Mesothelial cell of epicardium (in vitro differentiated cells): ENCODE measurements around the gene RUFY4. TPM values are rescaled to one million over a fixed set of nuclear protein-coding genes. Genes with fewer than 3 reads are reported as not detected.

Experiments
- DNase-seq, 2 experiments: peaks; one replicate each; pipeline ENCODE4 v3.0.0; 2021; ENCODE audit warnings: low spot score in 2 of 2; ENCODE audit not compliant: unreplicated experiment in 2 of 2
- H3K27ac Mint-ChIP-seq: 2 replicates; pipeline ENCODE4 v1.8.0; 2021; ENCODE audit warnings: mixed read lengths
- H3K27me3 Mint-ChIP-seq: 2 replicates; pipeline ENCODE4 v1.8.0; 2021; ENCODE audit warnings: low read depth, mixed read lengths
- H3K36me3 Mint-ChIP-seq: 2 replicates; pipeline ENCODE4 v1.8.0; 2021; ENCODE audit warnings: mixed read lengths
- H3K4me1 Mint-ChIP-seq: 2 replicates; pipeline ENCODE4 v1.8.0; 2021; ENCODE audit warnings: mixed read lengths
- H3K4me3 Mint-ChIP-seq: 2 replicates; pipeline ENCODE4 v1.8.0; 2021; ENCODE audit warnings: mild to moderate bottlenecking, moderate library complexity, mixed read lengths
- H3K9me3 Mint-ChIP-seq: 2 replicates; pipeline ENCODE4 v1.8.0; 2021; ENCODE audit warnings: mixed read lengths
- total RNA-seq: library from RNA; stranded (reverse); gene quantifications from 3 replicates; pipeline ENCODE4 v1.2.1, GENCODE V29; 2021
- TF ChIP-seq, protein P1 (sequence below): fragments of 200-600 bp; sonication (generic); IDR thresholded peaks from one replicate; pipeline ENCODE4 v1.5.0; 2021; ENCODE audit warnings: antibody characterized with exemption; ENCODE audit not compliant: unreplicated experiment

RUFY4 gene
- total RNA-seq, 1 donor from 2014 or later = not detected

DNA sequence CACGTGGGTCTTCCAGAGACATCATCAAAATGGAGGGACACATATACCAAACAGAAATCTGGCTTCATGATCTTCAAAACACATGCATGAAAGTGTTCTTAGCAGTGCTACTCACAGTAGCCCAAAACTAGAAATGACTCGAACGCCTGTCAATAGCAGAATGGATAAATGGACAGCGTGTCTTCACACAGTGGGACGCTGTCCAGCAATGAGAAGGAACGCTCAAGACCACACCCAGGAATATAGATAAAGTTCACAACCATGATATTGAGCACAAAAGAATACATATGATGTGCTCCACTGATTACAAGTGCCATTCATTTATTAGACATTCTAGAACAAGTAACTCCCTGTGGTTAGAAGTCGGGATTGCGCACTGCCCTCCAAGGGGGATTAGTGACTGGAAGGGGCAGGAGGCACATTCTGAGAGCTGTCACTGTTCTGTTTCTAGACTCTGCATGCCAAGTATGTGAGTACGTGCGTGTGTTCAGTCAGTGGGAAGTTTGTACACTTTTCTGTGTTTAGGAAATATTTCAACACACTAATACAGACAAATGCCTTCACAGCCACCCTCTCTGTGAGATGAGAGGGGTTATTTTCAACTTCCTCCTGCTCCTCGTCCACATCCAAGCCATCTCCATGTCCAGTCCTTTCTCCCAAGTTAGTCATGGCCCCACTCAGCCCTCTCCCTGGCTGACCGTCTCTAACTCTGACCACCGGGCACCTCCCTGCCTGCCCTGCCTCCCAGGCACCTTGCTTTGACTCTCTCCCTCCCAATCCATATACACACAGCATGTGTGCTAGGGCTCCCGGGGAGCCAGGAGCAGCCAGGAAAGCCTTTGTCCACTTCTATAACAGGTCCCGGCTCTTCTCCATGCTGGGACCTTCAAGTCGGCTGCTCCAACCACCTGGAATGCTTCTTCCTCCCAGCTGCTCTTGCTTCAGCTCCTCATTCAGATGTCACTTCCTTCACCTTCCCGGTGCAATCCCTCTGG lies 39.4 kb upstream of the RUFY4 start:
- H3K9me3 Mint-ChIP-seq = no peaks in the 10 kb centered on the region
- H3K36me3 Mint-ChIP-seq = no peaks in the 10 kb centered on the region
- peak in 1 of 2 experiments; percentile 30 for DNase-seq
- H3K4me3 Mint-ChIP-seq = no peak overlapping the region
- peaks cover 10% of the 10 kb centered on the region for H3K4me1 Mint-ChIP-seq
- peaks cover 28% of the 10 kb centered on the region for H3K27me3 Mint-ChIP-seq
- TF ChIP-seq, protein P1, sequence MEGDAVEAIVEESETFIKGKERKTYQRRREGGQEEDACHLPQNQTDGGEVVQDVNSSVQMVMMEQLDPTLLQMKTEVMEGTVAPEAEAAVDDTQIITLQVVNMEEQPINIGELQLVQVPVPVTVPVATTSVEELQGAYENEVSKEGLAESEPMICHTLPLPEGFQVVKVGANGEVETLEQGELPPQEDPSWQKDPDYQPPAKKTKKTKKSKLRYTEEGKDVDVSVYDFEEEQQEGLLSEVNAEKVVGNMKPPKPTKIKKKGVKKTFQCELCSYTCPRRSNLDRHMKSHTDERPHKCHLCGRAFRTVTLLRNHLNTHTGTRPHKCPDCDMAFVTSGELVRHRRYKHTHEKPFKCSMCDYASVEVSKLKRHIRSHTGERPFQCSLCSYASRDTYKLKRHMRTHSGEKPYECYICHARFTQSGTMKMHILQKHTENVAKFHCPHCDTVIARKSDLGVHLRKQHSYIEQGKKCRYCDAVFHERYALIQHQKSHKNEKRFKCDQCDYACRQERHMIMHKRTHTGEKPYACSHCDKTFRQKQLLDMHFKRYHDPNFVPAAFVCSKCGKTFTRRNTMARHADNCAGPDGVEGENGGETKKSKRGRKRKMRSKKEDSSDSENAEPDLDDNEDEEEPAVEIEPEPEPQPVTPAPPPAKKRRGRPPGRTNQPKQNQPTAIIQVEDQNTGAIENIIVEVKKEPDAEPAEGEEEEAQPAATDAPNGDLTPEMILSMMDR = no peak
- H3K27ac Mint-ChIP-seq = no peak overlapping the region

DNA sequence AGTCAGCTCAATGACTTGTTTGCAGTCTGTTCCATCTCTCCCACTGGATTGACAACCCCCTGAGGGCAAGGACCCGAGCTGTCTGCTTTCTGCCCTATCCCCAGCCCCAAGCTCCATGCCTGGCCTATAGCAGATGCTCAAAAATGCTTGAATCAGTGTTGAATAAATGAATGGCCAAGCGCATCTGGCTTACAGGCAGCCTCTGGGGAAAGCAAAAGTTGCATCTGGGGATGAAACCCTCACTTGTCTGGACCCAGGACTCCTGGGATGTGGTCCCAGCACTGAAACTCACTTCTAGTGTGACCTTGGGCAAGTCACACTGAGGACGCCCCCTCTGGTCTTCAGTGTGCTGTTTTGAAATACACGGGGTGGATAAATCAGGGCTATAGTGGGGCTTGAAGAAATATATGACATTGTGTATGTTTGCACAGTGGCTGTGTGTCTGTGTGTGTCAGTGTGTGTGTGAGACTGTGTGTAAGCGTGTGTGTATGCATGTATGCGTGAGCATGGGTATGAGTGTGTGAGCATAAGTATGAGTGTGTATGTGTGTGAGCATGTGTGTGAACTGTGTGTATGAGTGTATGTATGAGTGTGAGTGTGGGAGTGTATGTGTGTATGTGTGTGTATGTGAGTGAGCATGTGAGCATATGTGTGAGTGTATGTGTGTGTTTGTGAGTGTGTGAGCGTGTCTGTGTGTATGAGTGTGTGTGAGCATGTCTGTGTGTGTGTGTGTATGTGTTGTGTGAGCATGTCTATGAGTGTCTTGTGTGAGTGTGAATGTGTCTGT lies 38.5 kb upstream of the RUFY4 start:
- Mint-ChIP-seq H3K4me1 (peaks cover 10% of the 10 kb centered on the region), H3K27ac (no peak overlapping the region), H3K4me3 (no peak overlapping the region), H3K9me3 (no peaks in the 10 kb centered on the region), H3K36me3 (no peaks in the 10 kb centered on the region), H3K27me3 (peaks cover 32% of the 10 kb centered on the region)
- DNase-seq = peak in 1 of 2 experiments; percentile 27
- TF ChIP-seq, protein P1 = no peak

DNA sequence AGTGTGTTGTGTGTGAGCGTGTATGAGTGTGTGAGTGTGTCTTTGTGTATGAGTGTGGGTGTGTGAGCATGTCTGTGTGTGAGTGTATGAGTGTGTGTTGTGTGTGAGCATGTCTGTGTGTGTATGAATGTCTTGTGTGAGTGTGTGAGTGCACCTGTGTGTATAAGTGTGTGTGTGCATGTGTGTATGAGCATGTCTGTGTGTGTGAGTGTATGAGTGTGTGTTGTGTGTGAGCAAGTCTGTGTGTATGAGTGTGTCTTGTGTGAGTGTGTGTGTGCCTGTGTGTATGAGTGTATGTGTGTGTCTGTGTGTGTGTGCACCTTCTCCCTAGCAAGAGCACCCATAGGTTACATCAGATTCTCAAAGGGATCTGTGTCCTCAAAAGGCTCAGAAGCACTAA lies 37.8 kb upstream of the RUFY4 start:
- H3K9me3 Mint-ChIP-seq = no peaks in the 10 kb centered on the region
- H3K4me3 Mint-ChIP-seq = no peak overlapping the region

DNA sequence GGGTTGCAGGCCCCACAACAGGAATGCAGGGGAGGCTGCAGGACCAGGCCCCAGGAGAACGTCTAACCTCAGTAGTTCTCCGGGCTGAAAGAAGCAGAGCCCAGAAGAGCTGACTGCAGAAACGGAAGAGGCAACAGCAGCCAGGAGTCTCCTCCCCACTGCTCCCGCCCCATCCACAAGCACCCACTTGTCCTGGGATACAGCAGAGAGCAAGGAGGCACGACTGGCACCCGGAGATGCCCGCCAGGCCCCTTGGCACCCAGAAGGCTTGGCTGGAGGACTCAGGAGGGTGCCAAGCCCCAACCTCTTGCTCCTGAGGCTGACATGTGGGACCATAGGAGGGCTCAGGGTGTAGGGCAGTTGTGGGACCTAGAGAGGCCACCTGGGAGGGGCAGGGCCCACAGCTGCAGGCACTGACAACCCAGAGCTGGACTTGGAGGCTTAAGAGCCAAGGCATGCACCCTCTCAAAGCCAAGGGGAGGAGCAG lies 37.2 kb upstream of the RUFY4 start:
- H3K4me3 Mint-ChIP-seq = no peak overlapping the region
- DNase-seq = peak in 1 of 2 experiments; percentile 36
- no peaks in the 10 kb centered on the region for H3K9me3 Mint-ChIP-seq
- H3K36me3 Mint-ChIP-seq = no peaks in the 10 kb centered on the region
- peaks cover 40% of the 10 kb centered on the region for H3K27me3 Mint-ChIP-seq
- H3K27ac Mint-ChIP-seq = no peak overlapping the region
- H3K4me1 Mint-ChIP-seq = peaks cover 6% of the 10 kb centered on the region
- TF ChIP-seq, protein P1 = no peak

More for the DNA sequence above, 37.8 kb upstream of the RUFY4 start:
- DNase-seq = peak in 1 of 2 experiments; percentile 19
- Mint-ChIP-seq H3K27me3 (peaks cover 34% of the 10 kb centered on the region), H3K4me1 (peaks cover 6% of the 10 kb centered on the region), H3K36me3 (no peaks in the 10 kb centered on the region), H3K27ac (no peak overlapping the region)
- TF ChIP-seq, protein P1 = no peak

DNA sequence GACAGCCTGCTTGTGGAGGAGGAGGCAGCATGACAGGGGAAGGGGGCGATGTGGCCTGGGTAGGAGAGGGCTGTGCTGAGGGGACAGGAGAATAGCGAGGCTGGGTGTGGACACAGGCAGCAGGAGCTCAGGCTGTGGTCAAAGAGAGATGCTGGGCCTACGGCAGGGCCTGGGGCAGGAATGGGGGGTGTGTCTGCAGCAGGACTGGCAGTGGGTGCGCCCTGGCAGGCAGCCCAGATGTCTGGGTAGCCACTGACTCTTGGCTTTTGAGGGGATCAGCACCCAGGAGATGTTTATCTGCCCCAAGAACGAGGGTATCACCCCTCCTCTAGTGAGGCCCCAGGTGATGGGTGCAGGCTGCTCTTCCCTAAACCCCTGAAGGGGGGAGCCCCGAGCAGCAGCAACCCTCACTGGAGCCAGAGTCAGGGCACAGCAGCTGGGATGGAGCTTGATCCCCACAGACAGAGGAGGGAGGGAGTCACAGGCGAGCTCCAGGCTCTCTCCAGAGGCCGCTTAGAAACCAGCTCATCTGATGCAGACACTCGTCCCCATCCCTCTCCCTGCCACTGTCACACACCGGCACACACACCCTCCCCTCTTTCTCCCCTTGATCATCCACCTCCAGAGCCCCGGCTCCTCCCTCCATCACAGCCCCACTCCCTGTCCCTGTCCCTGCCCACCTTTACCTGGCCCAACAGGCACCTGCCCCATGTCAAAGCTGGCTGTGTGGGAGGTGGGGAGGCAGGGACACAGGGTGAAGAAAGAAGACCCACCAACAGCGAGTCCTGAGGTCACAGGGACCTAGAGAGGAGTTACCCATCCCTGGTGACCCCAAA lies 36.5 kb upstream of the RUFY4 start:
- no peaks in the 10 kb centered on the region for H3K36me3 Mint-ChIP-seq
- peak in 1 of 2 experiments; percentile 37 for DNase-seq
- peaks cover 6% of the 10 kb centered on the region for H3K4me1 Mint-ChIP-seq
- TF ChIP-seq, protein P1 = no peak
- H3K4me3 Mint-ChIP-seq = no peak overlapping the region
- no peak overlapping the region for H3K27ac Mint-ChIP-seq
- no peaks in the 10 kb centered on the region for H3K9me3 Mint-ChIP-seq
- peaks cover 47% of the 10 kb centered on the region for H3K27me3 Mint-ChIP-seq
